ENCODE data around the gene MYO5B.

The MYO5B gene

DNA sequence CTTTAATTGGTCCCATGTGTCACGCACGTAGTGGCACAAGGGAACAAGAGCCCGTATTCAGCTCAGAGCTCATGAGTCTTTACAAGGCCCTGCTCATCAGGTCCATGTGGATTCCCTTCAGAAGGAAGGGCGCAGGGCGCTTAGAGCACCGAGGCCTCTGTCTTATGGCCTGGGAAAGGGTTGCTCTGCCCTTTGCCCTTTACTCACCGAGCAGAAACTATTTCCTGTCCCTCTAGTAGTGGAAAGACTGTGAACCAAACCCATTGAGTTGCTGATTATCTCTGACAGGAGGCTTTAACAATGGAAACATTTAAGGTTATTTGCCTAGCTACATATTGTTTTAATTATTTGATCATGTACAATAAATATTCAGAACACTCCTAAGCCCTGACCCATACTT lies 279.6 kb downstream of the MYO5B start:
- intact Hi-C loops (cut with micrococcal nuclease), result no loop called here
- no peaks in the 10 kb centered on the region for H3K36me3 Mint-ChIP-seq (ENCODE audit: low read depth)
- no peak overlapping the region for H3K4me3 Mint-ChIP-seq
- no peaks in the 10 kb centered on the region for H3K4me1 Mint-ChIP-seq (ENCODE audit: low read depth)
- H3K27me3 Mint-ChIP-seq, result peaks cover 4% of the 10 kb centered on the region
- peaks cover 9% of the 10 kb centered on the region for H3K9me3 Mint-ChIP-seq
- H3K27ac Mint-ChIP-seq, result no peak overlapping the region

DNA sequence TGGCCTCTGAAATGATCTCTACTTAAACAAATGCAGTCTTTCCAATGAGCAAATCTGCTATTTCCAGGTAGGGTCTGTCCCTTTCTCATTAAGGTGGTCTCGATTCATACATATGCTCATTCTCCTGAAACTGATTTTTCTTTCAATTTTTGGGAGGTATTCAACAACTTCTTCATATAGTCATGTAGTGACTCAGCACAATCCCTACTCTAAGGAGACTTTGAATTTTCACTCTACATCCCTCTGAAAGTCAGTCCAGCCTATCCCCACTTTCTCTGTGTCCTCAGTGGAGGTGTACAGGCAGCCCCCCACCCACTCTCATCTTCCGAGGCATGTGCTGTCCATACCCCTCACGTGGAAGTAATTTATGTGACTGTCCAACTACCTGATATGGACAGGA lies 281.7 kb downstream of the MYO5B start:
- Mint-ChIP-seq H3K9me3 (peaks cover 9% of the 10 kb centered on the region), H3K27me3 (no peaks in the 10 kb centered on the region), H3K27ac (no peak overlapping the region), H3K4me1 (ENCODE audit: low read depth) (no peaks in the 10 kb centered on the region), H3K36me3 (ENCODE audit: low read depth) (no peaks in the 10 kb centered on the region), H3K4me3 (no peak overlapping the region)
- intact Hi-C loops (cut with micrococcal nuclease), result no loop called here

DNA sequence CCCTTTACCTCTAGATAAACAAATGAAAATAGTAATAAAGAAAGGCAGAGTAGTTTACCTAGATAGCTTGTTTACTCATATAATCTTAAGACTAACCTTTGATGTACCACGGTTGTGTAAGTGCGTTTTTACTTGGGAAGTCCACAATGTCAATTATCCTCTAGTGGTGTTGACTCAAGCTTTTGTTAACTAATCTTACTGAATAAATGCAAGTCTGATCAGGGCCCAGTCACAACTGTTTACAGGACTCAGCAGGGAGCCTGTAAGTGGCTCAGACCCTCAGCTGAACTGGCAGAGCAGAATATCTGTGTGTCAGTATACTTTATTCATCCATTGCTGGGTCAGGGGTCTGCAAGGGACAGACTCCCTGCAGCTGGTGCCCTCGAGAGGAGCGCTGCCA lies 283.5 kb downstream of the MYO5B start:
- no peaks in the 10 kb centered on the region for H3K36me3 Mint-ChIP-seq (ENCODE audit: low read depth)
- peaks cover 9% of the 10 kb centered on the region for H3K9me3 Mint-ChIP-seq
- no peaks in the 10 kb centered on the region for H3K27me3 Mint-ChIP-seq
- H3K4me3 Mint-ChIP-seq, result no peak overlapping the region
- intact Hi-C loops (cut with micrococcal nuclease), result no loop called here
- H3K4me1 Mint-ChIP-seq (ENCODE audit: low read depth), result no peaks in the 10 kb centered on the region
- no peak overlapping the region for H3K27ac Mint-ChIP-seq

DNA sequence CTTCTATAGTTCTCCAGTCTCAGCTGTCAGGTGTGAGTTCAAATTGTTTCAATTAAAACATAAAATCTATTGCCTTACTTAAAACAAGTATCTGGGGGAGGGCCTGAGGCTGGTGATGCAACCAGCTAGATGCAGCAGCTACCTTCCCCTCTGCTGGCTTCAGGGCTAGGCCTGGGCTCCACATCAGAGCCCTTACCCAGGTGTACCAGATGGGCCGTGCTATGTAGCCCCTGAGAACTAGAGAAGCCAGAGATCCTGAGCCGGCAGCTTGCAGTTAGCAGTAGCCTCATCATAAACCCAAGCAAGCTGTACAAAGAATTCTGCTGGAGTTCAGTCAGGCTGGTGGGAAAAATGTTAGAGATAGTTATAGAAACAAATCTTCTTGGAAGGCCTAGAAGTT lies 284.0 kb downstream of the MYO5B start:
- Mint-ChIP-seq H3K27ac (no peak overlapping the region), H3K36me3 (ENCODE audit: low read depth) (no peaks in the 10 kb centered on the region), H3K9me3 (peaks cover 9% of the 10 kb centered on the region), H3K4me3 (no peak overlapping the region), H3K27me3 (no peaks in the 10 kb centered on the region), H3K4me1 (ENCODE audit: low read depth) (no peaks in the 10 kb centered on the region)
- intact Hi-C loops (cut with micrococcal nuclease), result no loop called here

DNA sequence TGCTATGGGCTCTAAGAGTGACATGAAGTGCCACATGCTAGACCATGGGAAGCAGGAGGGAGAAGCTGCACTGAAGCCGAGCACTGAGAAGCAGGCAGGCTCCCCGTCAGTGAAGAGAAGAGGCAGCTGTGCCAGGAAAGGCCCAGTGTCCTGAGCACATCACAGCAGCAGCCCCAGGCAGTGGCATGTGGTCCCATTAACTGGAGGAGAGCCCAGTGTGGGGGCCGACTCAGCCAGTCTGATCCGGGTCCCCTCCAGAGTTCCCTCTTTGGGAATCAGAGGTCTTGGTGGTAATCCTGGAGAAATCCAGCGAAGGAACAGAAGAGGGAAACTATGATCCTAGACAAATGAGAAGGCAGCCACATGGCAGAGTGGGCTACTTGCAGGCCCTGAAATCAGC lies 284.9 kb downstream of the MYO5B start:
- no peak overlapping the region for H3K4me3 Mint-ChIP-seq
- H3K36me3 Mint-ChIP-seq (ENCODE audit: low read depth), result no peaks in the 10 kb centered on the region
- no peaks in the 10 kb centered on the region for H3K4me1 Mint-ChIP-seq (ENCODE audit: low read depth)
- no peaks in the 10 kb centered on the region for H3K27me3 Mint-ChIP-seq
- peaks cover 9% of the 10 kb centered on the region for H3K9me3 Mint-ChIP-seq
- no peak overlapping the region for H3K27ac Mint-ChIP-seq
- intact Hi-C loops (cut with micrococcal nuclease), result no loop called here

DNA sequence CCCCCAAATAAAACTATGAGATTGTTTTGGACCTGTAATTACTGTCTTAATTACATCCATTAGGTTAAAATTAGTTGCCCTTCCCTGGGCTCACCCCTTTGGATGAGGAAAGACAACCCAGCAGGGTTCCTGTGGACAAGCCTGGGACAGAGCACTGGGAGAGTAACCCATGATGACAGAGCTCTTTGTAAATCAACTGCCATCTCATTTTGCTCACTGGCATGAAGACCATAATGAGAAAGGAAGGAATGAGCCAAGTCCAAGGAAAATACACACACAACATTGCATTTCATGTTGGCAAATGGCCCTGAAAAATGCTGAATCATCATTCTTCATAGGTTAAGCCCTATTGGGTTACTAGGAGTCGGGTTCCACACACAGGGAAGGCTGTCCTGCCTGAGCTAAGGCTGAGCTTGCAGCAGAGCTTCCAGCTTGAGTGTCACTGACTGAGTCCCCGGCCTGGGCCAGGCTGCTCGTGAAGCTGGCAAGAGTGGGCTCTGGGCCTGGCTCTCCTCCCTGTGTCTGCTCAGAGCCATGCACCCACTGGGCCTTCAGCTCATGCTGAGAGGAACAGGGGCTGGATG lies 287.5 kb downstream of the MYO5B start:
- H3K9me3 Mint-ChIP-seq, result peaks cover 4% of the 10 kb centered on the region
- H3K4me1 Mint-ChIP-seq (ENCODE audit: low read depth), result no peaks in the 10 kb centered on the region
- intact Hi-C loops (cut with micrococcal nuclease), result no loop called here
- no peaks in the 10 kb centered on the region for H3K27me3 Mint-ChIP-seq
- no peak overlapping the region for H3K27ac Mint-ChIP-seq
- H3K4me3 Mint-ChIP-seq, result no peak overlapping the region
- H3K36me3 Mint-ChIP-seq (ENCODE audit: low read depth), result no peaks in the 10 kb centered on the region

DNA sequence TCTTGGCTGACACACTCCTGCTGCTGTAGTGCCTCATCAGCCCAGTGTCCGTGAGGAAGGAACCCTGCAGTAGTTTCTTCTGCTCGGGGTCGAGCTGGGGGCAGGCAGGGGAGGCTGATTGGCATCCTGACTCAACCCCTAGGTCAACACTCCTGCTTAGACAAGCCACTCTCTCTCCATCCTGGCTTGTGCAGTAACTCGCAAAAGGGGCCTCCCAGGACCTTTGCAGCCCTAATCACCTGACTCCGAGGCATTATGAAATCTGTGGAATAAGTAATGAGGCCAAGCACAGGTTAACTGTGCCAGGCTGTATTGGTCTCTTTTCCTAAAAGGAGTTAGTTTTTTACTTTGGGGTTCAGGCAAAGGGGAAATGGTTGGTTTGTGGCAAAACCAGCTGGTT lies 289.2 kb downstream of the MYO5B start:
- no peaks in the 10 kb centered on the region for H3K9me3 Mint-ChIP-seq
- intact Hi-C loops (cut with micrococcal nuclease), result no loop called here
- H3K27me3 Mint-ChIP-seq, result no peaks in the 10 kb centered on the region
- H3K4me1 Mint-ChIP-seq (ENCODE audit: low read depth), result no peaks in the 10 kb centered on the region
- no peaks in the 10 kb centered on the region for H3K36me3 Mint-ChIP-seq (ENCODE audit: low read depth)
- H3K4me3 Mint-ChIP-seq, result no peak overlapping the region
- H3K27ac Mint-ChIP-seq, result no peak overlapping the region

DNA sequence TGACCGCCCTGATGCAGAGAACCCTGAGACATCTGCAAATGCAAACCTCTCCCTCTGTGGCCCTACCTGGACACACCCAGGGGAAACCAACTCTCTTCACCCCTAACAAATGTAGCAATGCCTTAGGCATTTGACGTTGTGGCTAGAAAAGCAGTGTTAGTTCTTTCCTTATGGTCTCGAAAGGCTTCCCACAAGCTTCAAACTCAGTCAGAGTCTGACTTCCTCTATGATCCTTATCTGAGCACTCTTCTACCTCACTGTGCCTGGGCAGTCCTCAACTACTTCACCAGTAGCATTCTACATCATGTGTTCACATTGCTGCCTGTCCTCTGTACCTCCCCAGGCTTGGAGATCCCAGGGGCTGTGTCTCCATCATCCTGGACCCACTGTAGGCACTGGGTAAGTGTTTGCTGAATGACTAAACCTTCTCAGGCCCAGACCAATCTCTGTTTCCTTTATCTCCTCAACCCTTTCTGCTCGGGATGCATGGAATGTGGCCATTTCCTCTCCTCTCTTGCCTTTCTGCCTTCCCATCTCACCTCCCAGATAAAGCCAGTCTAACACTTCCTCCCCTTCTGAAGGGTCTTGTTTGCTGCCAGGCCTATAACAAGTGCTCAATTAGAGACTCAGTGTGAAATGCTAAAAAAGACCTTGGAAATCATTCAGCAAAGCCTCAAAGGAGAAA lies 289.9 kb downstream of the MYO5B start:
- Mint-ChIP-seq H3K36me3 (ENCODE audit: low read depth) (no peaks in the 10 kb centered on the region), H3K4me3 (no peak overlapping the region), H3K27ac (no peak overlapping the region), H3K4me1 (ENCODE audit: low read depth) (no peaks in the 10 kb centered on the region), H3K27me3 (no peaks in the 10 kb centered on the region), H3K9me3 (no peaks in the 10 kb centered on the region)
- intact Hi-C loops (cut with micrococcal nuclease), result no loop called here

DNA sequence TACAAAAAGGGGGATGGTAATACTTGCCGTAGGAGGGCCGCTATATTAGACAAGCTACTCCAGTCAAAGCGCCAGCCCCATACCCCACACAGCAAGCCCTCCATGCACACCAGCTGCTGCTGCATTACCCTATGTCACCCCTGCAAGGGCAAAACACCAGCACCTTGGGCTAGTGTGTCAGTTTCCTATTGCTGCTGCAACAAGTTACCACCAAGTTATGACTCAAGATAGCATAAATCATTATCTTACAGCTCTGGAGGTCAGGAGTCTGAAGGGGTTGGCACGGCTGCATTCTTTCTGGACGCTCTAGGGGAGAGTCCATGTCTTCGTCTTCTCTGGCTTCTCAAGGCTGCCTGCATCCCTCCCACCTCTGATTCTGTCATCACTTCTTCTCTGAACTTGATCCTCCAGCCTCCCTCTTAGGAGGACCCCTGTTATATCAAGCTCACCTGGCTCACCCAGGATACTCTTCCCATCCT lies 293.0 kb downstream of the MYO5B start:
- H3K4me3 Mint-ChIP-seq, result no peak overlapping the region
- no peaks in the 10 kb centered on the region for H3K27me3 Mint-ChIP-seq
- H3K9me3 Mint-ChIP-seq, result no peaks in the 10 kb centered on the region
- H3K27ac Mint-ChIP-seq, result no peak overlapping the region
- no peaks in the 10 kb centered on the region for H3K36me3 Mint-ChIP-seq (ENCODE audit: low read depth)
- intact Hi-C loops (cut with micrococcal nuclease), result no loop called here
- no peaks in the 10 kb centered on the region for H3K4me1 Mint-ChIP-seq (ENCODE audit: low read depth)

DNA sequence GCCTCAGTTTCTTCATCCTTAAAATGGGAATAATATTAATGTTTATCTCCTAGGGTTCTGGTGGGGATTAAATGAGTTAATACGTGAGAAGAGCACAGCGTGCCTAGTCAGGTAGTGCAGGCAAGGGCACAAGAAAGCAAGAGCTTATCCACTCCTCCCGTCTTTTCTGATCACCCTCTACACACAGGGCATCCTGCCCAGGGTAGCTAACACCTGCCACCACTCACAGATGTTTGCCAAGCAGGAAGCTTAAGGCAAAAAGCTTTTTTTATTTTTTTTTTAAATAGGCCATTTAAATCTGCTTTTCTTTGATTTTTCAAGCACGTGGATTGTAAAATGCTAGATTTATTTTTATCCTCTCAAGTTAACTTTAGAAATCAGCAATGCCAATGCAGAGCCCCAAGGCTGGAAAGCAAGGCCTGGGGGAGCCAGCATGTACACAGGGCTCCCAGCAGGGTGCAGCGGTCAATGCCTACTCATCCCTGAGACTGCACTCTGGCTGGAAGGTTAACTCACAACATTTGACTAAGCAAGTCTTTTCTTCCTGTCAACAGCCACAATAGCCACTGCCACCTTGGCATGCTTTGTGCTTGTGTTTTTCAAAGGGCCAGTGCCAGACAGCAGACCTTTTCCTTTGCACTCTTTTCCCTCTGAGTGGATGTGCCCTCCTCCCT lies 295.2 kb downstream of the MYO5B start:
- Mint-ChIP-seq H3K4me1 (ENCODE audit: low read depth) (no peaks in the 10 kb centered on the region), H3K27ac (no peak overlapping the region), H3K36me3 (ENCODE audit: low read depth) (no peaks in the 10 kb centered on the region), H3K9me3 (no peaks in the 10 kb centered on the region), H3K4me3 (no peak overlapping the region), H3K27me3 (no peaks in the 10 kb centered on the region)
- intact Hi-C loops (cut with micrococcal nuclease), result no loop called here

DNA sequence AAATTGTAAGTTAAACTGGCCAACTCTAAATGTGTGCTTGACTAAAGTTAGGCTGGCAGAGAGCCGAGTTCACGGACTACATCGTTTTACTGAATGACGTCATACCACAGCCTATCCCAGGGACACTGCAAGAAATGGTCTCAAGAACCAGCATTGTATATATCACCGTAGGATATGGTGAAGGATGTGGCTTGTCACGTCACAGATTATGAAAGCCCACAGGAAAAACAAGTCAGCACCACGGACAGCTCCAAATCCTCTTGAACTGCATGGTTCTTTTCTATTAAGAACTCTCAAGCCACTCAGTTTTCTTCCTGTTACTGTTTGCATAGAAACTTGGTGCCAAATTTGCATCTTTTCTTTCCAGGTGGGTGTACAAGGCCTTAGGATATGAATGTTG lies 296.5 kb downstream of the MYO5B start:
- no peaks in the 10 kb centered on the region for H3K27me3 Mint-ChIP-seq
- no peaks in the 10 kb centered on the region for H3K36me3 Mint-ChIP-seq (ENCODE audit: low read depth)
- no peaks in the 10 kb centered on the region for H3K4me1 Mint-ChIP-seq (ENCODE audit: low read depth)
- intact Hi-C loops (cut with micrococcal nuclease), result no loop called here
- no peak overlapping the region for H3K27ac Mint-ChIP-seq
- no peaks in the 10 kb centered on the region for H3K9me3 Mint-ChIP-seq
- no peak overlapping the region for H3K4me3 Mint-ChIP-seq

DNA sequence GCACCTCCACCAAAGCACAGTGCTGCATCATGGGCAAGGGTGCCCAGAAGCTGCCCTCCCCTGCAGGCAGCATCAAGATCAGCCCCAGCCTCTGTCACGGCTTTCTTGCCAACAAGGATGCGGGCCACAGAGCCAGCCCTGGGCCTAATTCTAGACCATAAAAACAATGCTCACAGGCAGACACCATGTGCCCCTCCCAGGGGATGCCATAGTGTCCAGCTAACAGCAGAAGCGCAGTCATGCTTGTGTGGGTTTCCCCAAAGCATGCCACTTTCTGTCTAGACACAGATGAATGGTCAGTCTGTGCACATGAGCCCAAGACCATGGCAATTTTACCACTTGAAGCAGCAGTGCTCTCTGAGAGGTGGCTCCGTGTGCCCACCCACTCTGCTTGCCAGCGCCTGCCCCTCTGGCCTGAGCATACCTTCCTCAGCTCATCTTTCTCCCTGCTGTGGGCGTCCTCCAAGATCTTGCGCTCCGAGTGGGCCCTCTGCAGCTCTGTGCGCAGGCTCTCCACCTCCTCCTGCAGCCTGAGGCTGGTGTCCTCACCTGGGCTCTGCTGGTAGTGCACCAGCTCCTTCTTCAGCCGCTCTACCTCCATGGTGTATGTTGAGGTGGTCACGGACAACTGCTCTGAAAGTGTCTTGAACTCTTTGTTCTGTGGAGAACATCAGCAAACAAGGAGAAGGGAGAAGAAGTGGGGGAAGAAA lies 300.3 kb downstream of the MYO5B start:
- H3K36me3 Mint-ChIP-seq (ENCODE audit: low read depth), result no peaks in the 10 kb centered on the region
- H3K4me3 Mint-ChIP-seq, result no peak overlapping the region
- H3K27ac Mint-ChIP-seq, result no peak overlapping the region
- peaks cover 3% of the 10 kb centered on the region for H3K27me3 Mint-ChIP-seq
- intact Hi-C loops (cut with micrococcal nuclease), result no loop called here
- no peaks in the 10 kb centered on the region for H3K9me3 Mint-ChIP-seq
- H3K4me1 Mint-ChIP-seq (ENCODE audit: low read depth), result no peaks in the 10 kb centered on the region

DNA sequence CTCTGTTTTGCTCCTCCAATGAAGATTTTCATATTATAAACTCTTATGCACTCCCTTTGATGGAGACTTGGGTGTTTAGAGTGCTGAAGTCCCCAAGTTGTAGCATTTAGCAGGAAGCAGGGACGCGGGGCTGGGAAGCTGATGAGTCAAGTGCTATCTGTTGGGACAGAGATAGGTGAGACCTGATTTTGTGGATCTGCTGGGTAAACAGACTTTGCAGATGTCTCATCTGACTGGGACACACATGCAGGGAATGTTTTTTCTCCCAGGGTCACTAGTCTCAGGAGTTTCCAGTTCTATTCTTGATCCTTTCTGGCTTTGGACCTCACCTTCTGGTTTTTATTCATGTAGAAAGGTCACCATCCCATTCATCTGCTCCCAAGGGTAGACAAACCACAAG lies 301.9 kb downstream of the MYO5B start:
- H3K4me1 Mint-ChIP-seq (ENCODE audit: low read depth), result no peaks in the 10 kb centered on the region
- H3K27ac Mint-ChIP-seq, result no peak overlapping the region
- intact Hi-C loops (cut with micrococcal nuclease), result no loop called here
- H3K9me3 Mint-ChIP-seq, result no peaks in the 10 kb centered on the region
- no peak overlapping the region for H3K4me3 Mint-ChIP-seq
- H3K36me3 Mint-ChIP-seq (ENCODE audit: low read depth), result no peaks in the 10 kb centered on the region
- H3K27me3 Mint-ChIP-seq, result peaks cover 3% of the 10 kb centered on the region

All from dendritic cell treated with granulocyte-macrophage colony-stimulating factor and Interleukin-4, amounts not matched to agents 40 ng/mL and 50 ng/mL, for 4 days (primary cell).